ENCODE measurements around the gene HNRNPA3. TPM values are rescaled to one million over a fixed set of nuclear protein-coding genes. Genes with fewer than 3 reads are reported as not detected.

The HNRNPA3 gene
- total and polyA plus RNA-seq, 4 donors: 155 to 182 (median 166) TPM

DNA sequence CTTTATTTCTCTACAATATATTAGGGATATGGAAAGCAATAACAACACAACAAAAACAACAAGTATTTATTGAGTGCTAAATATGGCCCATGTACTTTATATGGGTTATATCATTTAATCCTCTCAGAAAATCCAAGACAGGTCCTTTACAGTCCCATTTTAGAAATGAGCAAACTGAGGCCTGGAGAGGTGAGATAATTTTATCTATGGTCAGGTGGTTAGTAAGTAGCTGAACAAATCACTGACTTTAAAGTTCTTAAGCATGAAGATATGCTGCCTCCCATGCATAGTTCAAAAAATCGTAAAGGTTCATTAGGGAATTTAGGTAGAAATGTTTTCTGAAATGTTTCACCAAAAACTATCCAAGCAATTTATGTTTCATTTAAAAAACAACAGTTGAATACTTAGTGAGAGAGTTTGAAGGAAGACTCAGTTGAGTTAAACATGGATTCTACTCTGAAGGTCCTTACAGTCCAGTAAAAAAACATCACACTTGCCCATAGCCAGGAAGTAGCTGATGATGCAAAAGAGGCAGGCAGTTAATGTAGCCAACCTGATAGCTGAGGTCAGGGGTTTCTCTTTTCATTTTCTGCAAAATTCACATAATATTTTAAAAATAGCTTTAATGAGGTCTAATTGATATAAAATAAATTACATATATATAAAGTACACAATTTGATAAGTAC lies 59.5 kb downstream of the HNRNPA3 start:
- WGBS, 2 donors: 94 to 100% methylated on average over 1 of the region's 1 CpG
- DNase-seq (no peak), ATAC-seq (ENCODE audit: insufficient read depth, low FRiP score) (no peak)
- Histone ChIP-seq H3K4me1 (ENCODE audit: control insufficient read depth in 5 of 5, insufficient read depth in 5 of 5, low read length in 5 of 5) (peaks cover 0 to 8% (median 0%) of the 10 kb centered on the region in 5 donors), H3K9me3 (ENCODE audit: control insufficient read depth in 4 of 4, insufficient read depth in 3 of 4, low read length in 3 of 4) (no peaks in the 10 kb centered on the region), H3K9ac (ENCODE audit: insufficient read depth in 1 of 2, low read length in 2 of 2) (no peak overlapping the region), H3K27ac (ENCODE audit: low read depth in 1 of 2, low read length in 1 of 2) (no peak overlapping the region), H3K36me3 (ENCODE audit: control insufficient read depth in 4 of 4, insufficient read depth in 4 of 4, low read length in 4 of 4) (no peaks in the 10 kb centered on the region), H3K27me3 (ENCODE audit: control insufficient read depth in 3 of 3, insufficient read depth in 3 of 3, low read length in 2 of 3) (no peaks in the 10 kb centered on the region), H3K4me3 (no peak overlapping the region)
- TF ChIP-seq, protein P1, sequence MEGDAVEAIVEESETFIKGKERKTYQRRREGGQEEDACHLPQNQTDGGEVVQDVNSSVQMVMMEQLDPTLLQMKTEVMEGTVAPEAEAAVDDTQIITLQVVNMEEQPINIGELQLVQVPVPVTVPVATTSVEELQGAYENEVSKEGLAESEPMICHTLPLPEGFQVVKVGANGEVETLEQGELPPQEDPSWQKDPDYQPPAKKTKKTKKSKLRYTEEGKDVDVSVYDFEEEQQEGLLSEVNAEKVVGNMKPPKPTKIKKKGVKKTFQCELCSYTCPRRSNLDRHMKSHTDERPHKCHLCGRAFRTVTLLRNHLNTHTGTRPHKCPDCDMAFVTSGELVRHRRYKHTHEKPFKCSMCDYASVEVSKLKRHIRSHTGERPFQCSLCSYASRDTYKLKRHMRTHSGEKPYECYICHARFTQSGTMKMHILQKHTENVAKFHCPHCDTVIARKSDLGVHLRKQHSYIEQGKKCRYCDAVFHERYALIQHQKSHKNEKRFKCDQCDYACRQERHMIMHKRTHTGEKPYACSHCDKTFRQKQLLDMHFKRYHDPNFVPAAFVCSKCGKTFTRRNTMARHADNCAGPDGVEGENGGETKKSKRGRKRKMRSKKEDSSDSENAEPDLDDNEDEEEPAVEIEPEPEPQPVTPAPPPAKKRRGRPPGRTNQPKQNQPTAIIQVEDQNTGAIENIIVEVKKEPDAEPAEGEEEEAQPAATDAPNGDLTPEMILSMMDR (IDR thresholded peaks at IDR 0.05; ENCODE audit: control extremely low read depth, extremely low read depth): no peak

DNA sequence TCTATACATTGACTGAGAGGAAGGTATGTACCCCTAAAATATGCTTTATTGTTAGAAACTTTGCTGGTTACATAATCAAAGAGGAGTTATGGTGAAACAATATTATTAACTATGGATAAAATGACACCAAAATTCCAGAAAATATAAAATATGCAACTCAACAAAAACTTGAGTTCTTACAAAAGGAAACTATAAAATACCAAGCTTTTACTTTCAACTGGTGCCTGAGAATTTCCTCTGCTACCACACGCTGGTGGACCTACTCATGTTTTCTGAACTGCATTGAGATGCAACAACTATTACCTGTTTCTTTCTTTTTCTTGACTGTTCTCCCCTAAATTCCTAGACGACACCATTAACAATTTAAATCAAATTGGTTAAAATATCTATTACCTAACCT lies 60.2 kb downstream of the HNRNPA3 start:
- H3K4me3 ChIP-seq: no peak overlapping the region
- no peaks in the 10 kb centered on the region for H3K9me3 ChIP-seq (ENCODE audit: control insufficient read depth in 4 of 4, insufficient read depth in 3 of 4, low read length in 3 of 4)
- DNase-seq (no peak), ATAC-seq (ENCODE audit: insufficient read depth, low FRiP score) (no peak)
- TF ChIP-seq, protein P1 (IDR thresholded peaks at IDR 0.05; ENCODE audit: control extremely low read depth, extremely low read depth): no peak
- no peaks in the 10 kb centered on the region for H3K27me3 ChIP-seq (ENCODE audit: control insufficient read depth in 3 of 3, insufficient read depth in 3 of 3, low read length in 2 of 3)
- H3K4me1 ChIP-seq (ENCODE audit: control insufficient read depth in 5 of 5, insufficient read depth in 5 of 5, low read length in 5 of 5): peaks cover 0 to 8% (median 0%) of the 10 kb centered on the region in 5 donors
- H3K27ac ChIP-seq (ENCODE audit: low read depth in 1 of 2, low read length in 1 of 2): no peak overlapping the region
- 87 to 94% methylated on average over 2 of the region's 2 CpGs for WGBS, 2 donors
- H3K36me3 ChIP-seq (ENCODE audit: control insufficient read depth in 4 of 4, insufficient read depth in 4 of 4, low read length in 4 of 4): no peaks in the 10 kb centered on the region
- H3K9ac ChIP-seq (ENCODE audit: insufficient read depth in 1 of 2, low read length in 2 of 2): no peak overlapping the region

DNA sequence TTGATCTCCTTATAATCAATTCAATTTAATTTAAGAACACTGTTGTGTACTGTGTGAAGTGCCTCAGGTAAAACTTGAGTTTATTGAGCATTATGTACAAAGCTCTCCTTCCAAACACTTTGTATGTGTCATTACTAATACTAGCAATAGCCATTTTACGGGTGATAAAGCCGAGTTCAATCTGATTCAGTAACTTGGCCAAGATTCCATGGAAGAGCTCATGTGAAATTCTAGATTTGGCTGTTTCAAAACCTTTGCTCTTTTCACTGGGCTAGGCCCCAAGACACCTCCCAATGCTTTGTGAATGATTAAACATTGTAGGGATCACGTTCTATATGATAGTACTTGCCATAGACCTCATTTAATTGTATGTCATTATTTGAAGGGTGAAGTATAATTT lies 60.8 kb downstream of the HNRNPA3 start:
- 75 to 87% methylated on average over 3 of the region's 3 CpGs for WGBS, 2 donors
- Histone ChIP-seq H3K4me3 (no peak overlapping the region), H3K4me1 (ENCODE audit: control insufficient read depth in 5 of 5, insufficient read depth in 5 of 5, low read length in 5 of 5) (peaks cover 0 to 8% (median 0%) of the 10 kb centered on the region in 5 donors), H3K36me3 (ENCODE audit: control insufficient read depth in 4 of 4, insufficient read depth in 4 of 4, low read length in 4 of 4) (no peaks in the 10 kb centered on the region), H3K9ac (ENCODE audit: insufficient read depth in 1 of 2, low read length in 2 of 2) (no peak overlapping the region), H3K27me3 (ENCODE audit: control insufficient read depth in 3 of 3, insufficient read depth in 3 of 3, low read length in 2 of 3) (no peaks in the 10 kb centered on the region), H3K9me3 (ENCODE audit: control insufficient read depth in 4 of 4, insufficient read depth in 3 of 4, low read length in 3 of 4) (no peaks in the 10 kb centered on the region), H3K27ac (ENCODE audit: low read depth in 1 of 2, low read length in 1 of 2) (no peak overlapping the region)
- TF ChIP-seq, protein P1 (IDR thresholded peaks at IDR 0.05; ENCODE audit: control extremely low read depth, extremely low read depth): no peak
- ATAC-seq (ENCODE audit: insufficient read depth, low FRiP score): no peak
- no peak for DNase-seq

Small RNA genes lying within 50 kb of the gene (small RNA-seq; reads per million reads assigned to genes)
- gene MIR3128 (ENCODE audit: low replicate concordance) (not detected), gene RF00019 (ENCODE audit: low replicate concordance) (not detected)

Other genes starting within 250 kb of the HNRNPA3 start
- gene NFE2L2, start 51.9 kb downstream of the HNRNPA3 start, total RNA-seq: 100 to 1,000 TPM in 1 of 2 donors, 10 to 100 TPM in 1; 94.6 to 145 TPM
- gene NFE2L2, start 51.9 kb downstream of the HNRNPA3 start, polyA plus RNA-seq: 10 to 100 TPM; 45.5 to 66.6 TPM
- gene AGPS, start 180.0 kb downstream of the HNRNPA3 start, total RNA-seq: 10 to 100 TPM; 35.9 to 43.9 TPM
- 10 to 100 TPM in 1 of 2 donors, 1 to 10 TPM in 1; 5.2 to 11.7 TPM for gene AGPS, start 180.0 kb downstream of the HNRNPA3 start, polyA plus RNA-seq